Uterus (tissue), 2 donors: ENCODE data around the gene CLDN11.

ENCODE experiments used
- CTCF ChIP-seq, 4 experiments: fragments of 200-600 bp in 2 of 4; fragments of 450-650 bp in 2 of 4; sonication (generic) in 2 of 4; IDR thresholded peaks; one replicate each; pipeline ENCODE4 v1.5.1; 2016 to 2019; ENCODE audit warnings: antibody characterized with exemption in 4 of 4, mild to moderate bottlenecking in 2 of 4, moderate library complexity in 1 of 4
- POLR2A ChIP-seq, 2 donors: fragments of 450-650 bp; IDR thresholded peaks; one replicate each; pipeline ENCODE4 v1.6.1; 2016; ENCODE audit warnings: antibody characterized with exemption in 2 of 2, mild to moderate bottlenecking in 1 of 2, moderate library complexity in 1 of 2

- TF ChIP-seq CTCF (IDR thresholded peaks at IDR 0.05) (no peak), POLR2A (IDR thresholded peaks at IDR 0.05) (no peak)
Measured at GRCh38 chr3:170476291-170476690, 57.6 kb downstream of the CLDN11 start.
